Right forelimb (tissue), 1 donor: ENCODE data around the gene GPI.
"Not testable (repeated sequence)": the region's sequence is repeated elsewhere in the genome, so short reads cannot be mapped to it uniquely, and the experiment has no call there.

Source experiments
- DNase-seq: peaks from one replicate; pipeline ENCODE4 v3.0.0-alpha.2; 2018

GPI gene

GRCh38 chr19:34343751-34344150 is 21.2 kb upstream of the GPI start:
- DNase-seq, result no peak

DNA sequence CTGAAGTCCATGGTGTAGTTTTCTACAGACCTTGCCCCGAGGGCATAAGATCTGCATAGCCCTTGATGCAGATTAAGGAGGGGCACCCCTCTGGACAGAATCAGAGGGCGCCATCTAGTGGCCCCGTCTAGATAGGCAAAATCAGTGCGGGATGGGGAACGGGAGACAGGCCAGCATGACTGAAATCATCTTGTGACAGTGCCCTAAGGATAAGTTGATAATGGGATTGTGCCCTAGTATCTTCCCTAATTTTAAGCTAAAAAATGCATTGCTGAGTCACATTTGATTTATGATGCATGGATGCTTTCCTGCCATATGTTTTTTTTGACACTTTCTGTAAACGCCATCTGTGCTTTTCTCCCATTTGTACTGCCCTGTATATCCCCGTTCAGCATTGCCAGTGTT is 19.0 kb upstream of the GPI start:
- no peak for DNase-seq

- no peak for DNase-seq
These were observed 17.3 kb upstream of the GPI start for GRCh38 chr19:34347561-34348165.

DNA sequence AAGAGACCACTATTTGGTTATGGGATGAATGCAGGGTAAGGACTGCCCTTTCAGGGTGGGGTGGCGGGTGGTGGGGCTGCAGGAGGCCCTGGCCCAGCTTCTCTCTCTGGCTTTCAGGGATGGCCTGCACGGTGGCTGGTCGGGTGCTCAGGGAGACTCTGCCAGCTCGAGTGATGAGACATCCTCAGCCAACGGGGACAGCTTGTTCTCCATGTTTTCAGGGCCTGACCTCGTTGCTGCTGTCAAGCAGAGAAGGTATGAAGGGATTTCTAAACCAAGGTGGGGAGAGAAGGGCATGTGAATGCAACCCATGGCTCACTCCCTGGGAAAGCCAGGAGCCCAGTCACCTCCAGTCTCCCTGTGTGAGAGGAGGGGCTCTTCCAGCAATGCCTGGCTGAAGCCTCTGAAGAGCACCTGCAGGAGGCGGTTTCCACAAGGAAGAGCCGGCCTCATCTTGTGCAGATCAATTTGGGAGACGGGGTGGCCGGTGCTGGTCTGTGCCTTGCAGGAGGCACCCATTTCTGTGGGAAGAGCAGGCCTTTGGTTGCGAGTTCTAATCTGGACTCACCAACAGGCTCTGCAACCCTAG is 16.0 kb upstream of the GPI start:
- no peak for DNase-seq

DNA sequence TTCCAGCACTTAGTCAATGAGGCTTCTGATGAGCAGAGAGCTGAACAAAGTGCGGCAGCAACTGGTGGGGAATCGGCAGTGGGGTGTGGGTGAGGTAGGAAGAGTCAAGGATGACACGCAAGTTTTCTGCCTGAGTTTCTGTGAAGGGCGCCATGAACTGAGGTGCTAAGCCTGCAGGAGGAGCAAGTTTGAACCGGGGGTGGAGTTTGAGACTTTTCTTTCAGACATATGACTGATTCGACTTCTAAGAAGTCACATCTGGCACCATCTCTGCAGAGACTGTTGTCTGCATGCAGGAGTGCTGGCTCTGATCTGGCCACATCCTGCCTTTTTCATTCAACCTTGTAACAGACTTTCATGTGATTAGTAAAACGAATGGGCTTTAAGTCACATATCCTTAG is 14.8 kb upstream of the GPI start:
- DNase-seq, result no peak

- no peak for DNase-seq
These were observed 13.6 kb upstream of the GPI start for GRCh38 chr19:34351382-34351826.

DNA sequence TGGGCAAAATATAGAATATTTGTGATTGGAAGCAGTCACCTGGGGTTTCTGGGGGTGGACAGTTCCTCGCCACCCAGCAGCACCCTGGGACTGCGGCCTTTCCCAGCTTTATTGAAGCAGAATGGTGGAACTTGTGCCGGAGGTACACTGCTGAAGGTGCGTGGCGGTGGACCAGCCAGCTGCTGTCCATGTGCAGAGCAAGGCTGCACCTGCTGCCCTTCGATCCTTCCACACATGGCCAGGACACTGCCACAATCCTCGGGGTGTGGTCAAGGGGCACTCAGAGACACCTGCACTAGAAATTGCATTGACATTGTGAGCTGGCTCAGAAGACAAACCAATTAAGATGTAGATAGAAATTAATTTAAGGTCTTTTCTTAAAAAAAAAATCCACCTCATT is 11.4 kb upstream of the GPI start:
- no peak for DNase-seq

DNA sequence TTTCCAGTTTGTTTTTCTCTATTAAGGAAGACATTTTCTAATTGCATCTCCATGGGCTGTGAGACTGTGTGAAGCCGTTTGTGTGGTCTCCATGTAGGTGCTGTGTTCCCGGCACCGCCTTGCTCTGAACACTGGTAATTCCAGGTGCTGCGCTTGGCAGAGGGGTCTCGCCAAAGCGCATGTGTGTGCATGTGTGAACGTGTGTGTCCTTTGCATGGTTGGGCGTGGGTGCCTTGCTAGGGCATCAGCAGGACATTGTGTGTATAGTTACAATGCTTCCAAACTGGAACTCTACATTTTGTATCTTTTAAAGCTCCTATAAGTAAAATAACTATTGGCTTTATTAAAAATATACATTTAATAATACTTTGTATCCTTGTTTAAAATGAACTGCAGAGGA is 9.8 kb upstream of the GPI start:
- no peak for DNase-seq

DNA sequence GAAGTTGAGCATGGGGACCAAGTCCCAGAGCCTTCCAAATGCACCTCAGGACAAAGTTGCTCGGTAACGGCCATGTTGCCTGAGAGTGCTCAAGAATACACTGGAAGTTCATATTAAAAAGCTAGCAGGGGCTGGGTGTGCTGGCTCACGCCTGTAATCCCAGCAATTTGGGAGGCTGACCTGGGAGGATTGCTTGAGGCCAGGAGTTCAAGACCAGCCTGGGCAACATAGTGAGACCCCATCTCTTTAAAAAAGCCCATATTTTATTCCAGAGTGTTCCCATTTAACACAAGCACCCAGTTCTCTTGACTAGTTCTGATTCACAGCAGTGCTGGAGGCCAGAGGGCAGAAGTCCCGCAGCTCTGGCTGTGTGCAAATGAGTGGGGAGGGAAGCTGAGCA is 8.1 kb upstream of the GPI start:
- DNase-seq, result no peak

DNA sequence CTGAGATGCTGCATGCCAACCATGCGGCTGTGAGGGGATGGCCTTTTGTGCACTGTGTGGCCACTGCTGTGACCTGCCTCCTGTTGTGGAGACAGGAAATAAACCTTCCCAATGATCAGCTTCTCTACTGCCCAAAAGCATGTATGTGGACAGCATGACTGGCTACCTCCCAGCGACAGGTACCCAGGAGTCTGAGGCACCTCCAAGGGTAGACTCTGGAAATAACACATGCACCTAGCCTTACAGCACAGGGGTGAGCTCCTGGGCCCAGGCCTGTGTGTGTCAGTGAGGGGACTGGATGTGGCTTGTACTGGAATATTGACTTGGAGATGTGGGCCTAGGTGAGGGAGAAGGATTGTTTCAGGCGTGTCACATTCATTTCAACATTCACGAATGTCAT is 7.6 kb upstream of the GPI start:
- DNase-seq, result no peak

GRCh38 chr19:34359140-34359953 is 5.6 kb upstream of the GPI start:
- peak; percentile 98 for DNase-seq

DNA sequence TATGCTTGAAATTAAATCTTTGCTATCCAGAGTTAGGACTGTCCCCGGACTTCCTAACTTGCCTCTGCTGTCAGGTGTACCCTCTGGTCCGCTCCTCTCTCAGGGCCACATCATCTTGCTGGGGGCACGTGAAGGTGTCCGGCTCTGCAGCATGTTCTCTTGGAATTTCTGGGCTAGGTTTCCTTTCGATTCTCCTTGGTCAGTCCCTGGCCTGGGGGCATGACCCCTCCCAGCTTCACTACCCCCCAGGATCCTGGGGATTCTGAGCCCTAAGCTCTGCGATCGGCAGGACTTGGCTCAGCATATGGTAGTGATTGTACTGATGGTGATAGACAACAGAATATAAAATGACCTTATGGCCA is 5.1 kb upstream of the GPI start:
- no peak for DNase-seq

DNA sequence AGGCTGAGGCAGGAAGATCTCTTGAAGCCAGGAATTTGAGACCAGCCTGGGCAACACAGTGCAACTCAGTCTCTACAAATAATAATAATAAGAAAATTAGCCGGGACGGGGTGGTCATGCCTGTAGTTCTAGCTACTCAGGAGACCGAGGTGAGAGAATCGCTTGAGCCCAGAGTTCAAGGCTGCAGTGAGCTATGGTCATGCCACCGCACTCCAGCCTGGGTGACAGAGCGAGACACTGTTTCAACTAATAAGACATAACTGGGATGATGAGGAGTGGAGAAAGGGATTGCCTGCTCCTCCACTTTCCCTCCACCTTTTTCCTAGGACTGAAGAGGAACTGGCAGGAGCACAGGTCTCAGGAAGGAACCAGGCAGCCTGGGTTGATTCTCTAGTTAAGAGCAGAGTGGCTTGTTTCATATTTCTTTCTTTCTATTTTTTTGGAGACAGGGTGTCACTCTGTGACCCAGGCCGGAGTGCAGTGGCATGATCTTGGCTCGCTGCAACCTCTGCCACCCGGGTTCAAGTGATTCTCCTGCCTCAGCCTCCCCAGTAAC is 4.6 kb upstream of the GPI start:
- DNase-seq, result no peak

GRCh38 chr19:34362679-34363069 is 2.3 kb upstream of the GPI start:
- DNase-seq, result no peak

DNA sequence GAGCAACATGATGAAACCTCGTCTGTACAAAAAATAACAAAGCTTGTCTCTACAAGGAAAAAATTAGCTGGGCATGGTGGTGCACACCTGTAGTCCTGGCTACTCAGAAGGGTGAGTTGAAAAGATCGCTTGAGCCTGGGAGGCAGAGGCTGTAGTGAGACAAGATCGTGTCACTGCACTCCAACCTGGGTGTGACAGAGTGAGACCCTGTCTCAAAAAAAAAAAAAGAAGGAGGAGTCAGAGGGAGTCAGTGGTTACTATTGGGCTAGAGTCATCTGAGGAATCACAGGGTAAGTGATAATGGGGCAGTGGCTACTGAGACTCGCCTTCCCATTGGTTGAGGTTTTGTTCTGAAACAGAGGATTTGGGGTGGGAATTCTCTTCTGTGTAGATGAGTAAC is 1.9 kb upstream of the GPI start:
- no peak for DNase-seq

- DNase-seq, result no peak
These were observed 1.1 kb upstream of the GPI start for GRCh38 chr19:34363930-34364329.

GRCh38 chr19:34364462-34364829 is 550 bp upstream of the GPI start:
- DNase-seq, result no peak

DNA sequence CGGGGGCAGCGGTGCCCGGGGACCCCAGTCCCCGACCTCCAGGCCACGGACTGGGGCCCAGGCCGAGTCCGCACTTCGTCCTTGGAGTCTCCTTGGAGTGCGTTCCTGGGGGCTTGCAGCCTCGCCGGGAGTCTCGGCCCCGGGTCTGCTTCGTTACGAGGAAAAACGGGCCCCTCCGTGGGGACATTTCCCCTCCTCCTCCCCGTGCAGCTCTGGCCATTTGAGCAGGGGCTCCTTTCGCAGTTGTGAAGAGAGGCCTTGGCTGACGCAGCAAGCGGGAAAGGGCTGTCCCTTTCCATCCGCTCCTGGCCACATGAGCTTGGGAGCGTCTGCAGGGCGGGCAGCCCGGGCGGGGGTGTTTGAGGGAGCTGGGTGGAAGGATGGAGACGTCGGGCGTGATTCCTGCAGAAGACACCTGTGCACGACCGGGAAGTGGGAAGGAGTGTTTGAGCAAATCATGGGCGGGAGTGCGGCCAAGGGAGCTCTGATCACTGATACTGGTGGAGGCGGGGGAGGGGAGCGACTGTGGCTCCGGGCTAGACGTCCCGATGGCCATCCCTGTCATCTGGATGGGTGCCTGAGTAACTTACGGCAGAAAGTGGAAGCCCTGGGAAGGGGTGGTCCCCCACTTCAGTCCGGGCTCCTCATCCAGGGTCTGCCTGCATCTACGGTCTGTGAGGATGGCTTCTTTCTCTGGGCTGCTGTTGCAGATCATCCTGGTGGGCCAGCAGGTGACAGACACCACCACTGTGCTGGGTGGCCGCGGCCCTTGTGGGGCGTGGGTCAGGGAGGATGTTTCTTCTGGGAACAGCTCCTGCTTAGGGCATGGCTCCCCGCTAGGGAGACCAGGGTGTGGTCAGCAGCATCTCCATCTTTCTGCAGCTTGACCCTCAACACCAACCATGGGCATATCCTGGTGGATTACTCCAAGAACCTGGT is 736 bp downstream of the GPI start:
- DNase-seq, result peak; percentile 59

- no peak for DNase-seq
These were observed 2.0 kb downstream of the GPI start for GRCh38 chr19:34366738-34367623.

- DNase-seq, result no peak
These were observed 2.6 kb downstream of the GPI start for GRCh38 chr19:34367624-34367957.

DNA sequence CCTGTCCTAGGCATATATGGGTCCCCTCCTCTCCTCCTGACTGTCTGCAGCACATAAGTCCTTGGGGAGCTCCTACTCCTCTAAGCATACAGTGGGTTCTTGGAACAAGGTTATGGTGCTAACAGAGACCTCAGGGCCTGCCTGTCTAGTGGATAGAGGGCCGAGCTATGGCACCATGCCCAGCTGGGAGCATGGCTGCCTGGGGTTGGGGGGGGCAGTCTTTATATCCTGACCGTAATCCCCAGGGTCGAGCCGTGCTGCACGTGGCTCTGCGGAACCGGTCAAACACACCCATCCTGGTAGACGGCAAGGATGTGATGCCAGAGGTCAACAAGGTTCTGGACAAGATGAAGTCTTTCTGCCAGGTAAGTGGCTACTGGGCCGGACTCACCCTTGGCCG is 3.3 kb downstream of the GPI start:
- no peak for DNase-seq

DNA sequence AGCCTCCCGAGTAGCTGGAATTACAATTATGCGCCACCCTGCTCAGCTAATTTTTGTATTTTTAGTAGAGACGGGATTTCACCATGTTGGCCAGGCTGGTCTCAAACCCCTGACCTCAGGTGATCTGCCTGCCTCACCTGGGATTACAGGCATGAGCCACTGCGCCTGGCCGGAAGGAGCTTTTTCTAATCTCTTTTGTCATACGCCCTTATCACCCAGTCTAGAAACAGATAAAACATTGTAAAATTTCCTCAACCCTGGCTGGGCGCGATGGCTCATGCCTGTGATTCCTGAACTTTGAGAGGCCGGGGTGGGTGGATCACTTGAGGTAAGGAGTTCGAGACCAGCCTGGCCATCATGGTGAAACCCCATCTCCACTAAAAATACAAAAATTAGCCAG is 4.2 kb downstream of the GPI start:
- not testable (repeated sequence) for DNase-seq
